ENCODE measurements around the gene E2F2. TPM values are rescaled to one million over a fixed set of nuclear protein-coding genes. Genes with fewer than 3 reads are reported as not detected.
"Not testable (repeated sequence)": the region's sequence is repeated elsewhere in the genome, so short reads cannot be mapped to it uniquely, and the experiment has no call there.

Gene E2F2
- polyA plus RNA-seq, 6 donors from 2014 or later = 0.06 to 1.7 (median 0.46) TPM

DNA sequence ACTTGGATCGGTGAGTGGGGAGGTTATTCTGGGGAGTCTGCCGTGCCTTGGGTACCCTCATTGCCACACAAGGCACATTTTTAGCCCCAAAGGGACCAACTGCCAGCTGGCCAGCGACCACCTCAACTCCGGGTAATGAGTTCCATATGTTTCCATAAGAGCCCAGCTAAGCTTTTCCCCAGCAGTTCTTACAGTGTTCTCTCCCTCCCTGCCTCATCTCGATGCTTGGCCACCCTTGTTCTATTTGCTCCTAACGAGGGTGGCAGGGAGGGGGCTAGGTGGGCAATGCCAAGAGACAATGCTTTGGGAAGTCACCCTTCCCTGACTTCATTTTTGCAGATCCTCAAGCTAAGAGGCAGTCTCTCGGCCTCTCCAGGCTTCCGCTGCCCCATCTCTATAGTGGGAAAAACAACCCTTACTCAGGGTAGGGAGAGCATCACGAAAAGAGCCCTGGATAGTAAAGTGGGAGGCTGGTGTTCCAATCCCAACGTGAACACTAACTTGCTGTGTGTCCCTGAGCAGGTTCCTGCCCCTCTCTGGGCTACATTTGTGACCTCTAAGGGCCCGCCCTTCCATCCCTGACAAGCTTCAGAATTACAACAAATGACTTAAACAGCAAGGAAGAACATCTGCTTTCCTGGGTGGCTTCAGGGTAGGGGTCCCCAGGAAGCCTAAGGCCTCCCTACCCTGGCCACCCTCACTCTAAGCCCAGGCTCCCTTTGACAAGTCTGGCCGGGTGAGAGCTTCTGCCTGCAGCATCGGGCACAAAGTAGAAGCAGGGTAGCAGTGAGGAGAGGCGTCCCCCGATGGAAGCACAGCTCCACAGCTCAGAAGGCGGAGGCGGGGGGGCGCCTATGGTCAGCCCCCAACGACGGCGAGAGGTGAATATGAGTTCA, 22.4 kb upstream of the E2F2 start:
- H3K27me3 Mint-ChIP-seq = no peaks in the 10 kb centered on the region

GRCh38 chr1:23551849-23552248, 20.8 kb upstream of the E2F2 start:
- Mint-ChIP-seq H3K27me3 (no peaks in the 10 kb centered on the region), H3K27ac (no peak overlapping the region), H3K36me3 (no peaks in the 10 kb centered on the region), H3K4me1 (peaks cover 44 to 75% (median 52%) of the 10 kb centered on the region in 3 donors), H3K9me3 (no peaks in the 10 kb centered on the region), H3K4me3 (peak overlapping the region in 2 of 8 donors; percentile 46 to 100)
- ATAC-seq (ENCODE audit: low read depth in 2 of 2) (no peak), DNase-seq (no peak)

More for the DNA sequence above, 22.4 kb upstream of the E2F2 start:
- Mint-ChIP-seq H3K27ac (peak overlapping the region; percentile 81 to 97 (median 96)), H3K36me3 (peaks cover 5 to 8% of the 10 kb centered on the region in 2 donors), H3K4me3 (peak overlapping the region; percentile 87 to 100 (median 94)), H3K4me1 (peaks cover 54 to 85% (median 61%) of the 10 kb centered on the region in 3 donors), H3K9me3 (no peaks in the 10 kb centered on the region)
- ATAC-seq (ENCODE audit: low read depth in 2 of 2) (no peak), DNase-seq (no peak)

DNA sequence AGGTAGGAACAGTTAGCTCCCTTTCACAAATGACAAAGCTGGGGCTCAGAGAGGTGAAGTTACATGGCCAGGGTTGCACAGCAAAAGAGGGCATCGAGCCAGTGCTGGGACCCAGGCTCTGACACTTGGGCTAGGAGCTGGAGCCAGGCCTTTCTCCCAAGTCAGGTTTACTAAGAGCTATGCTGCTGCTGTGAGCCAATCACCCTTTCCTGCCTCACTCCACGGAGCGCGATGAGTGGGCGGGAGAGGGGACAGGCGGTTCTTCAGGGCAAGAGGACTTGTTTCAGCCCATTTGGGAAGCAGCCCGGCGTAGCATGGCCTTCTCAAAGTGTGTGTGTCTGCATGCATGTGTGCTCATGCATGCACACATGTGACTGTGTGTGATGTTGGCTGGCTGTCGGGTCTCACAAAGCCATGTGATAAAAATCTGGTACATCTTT, 17.7 kb upstream of the E2F2 start:
- H3K27ac Mint-ChIP-seq = peak overlapping the region; percentile 63 to 92 (median 85)
- H3K36me3 Mint-ChIP-seq = no peaks in the 10 kb centered on the region
- H3K9me3 Mint-ChIP-seq = no peaks in the 10 kb centered on the region
- peaks cover 28 to 67% (median 34%) of the 10 kb centered on the region in 3 donors for H3K4me1 Mint-ChIP-seq
- no peak for DNase-seq
- H3K4me3 Mint-ChIP-seq = peak overlapping the region in 3 of 8 donors; percentile 1 to 63 (median 12)
- no peaks in the 10 kb centered on the region for H3K27me3 Mint-ChIP-seq
- peak; percentile 91 to 92 for ATAC-seq (ENCODE audit: low read depth in 2 of 2)

DNA sequence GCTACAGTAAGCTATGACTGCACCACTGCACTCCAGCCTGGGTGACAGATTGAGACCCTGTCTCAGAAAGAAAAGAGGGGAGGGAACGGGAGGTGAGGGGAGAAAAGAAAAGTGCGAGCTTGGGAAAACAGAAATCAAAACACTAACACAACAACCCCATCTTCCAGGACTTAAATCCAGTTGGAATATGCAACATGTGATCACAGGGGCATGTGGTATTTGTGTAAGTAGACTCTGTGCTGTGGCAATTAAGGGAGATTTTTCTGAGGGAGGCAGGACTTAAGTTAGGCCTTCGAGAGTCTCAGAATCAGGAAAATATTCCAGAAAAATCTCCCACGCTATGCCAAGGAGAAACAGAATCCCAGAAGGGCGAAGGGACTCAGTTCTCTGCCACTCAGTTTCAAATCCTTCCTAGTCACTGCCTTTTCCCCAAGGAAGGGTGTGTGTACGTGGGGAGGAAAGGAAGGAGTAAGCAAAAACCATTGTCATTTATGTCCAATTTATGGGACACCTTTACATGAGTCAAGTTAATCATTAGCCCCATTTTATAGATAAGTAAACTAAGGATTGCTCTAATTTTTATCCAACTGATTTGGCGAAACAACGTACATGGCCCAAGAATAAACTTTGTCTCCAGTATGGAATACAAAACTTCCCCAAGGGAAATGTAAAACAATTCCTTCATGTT, 16.0 kb upstream of the E2F2 start:
- no peaks in the 10 kb centered on the region for H3K9me3 Mint-ChIP-seq
- peak overlapping the region in 1 of 8 donors; percentile 20 for H3K4me3 Mint-ChIP-seq
- H3K27me3 Mint-ChIP-seq = no peaks in the 10 kb centered on the region
- H3K36me3 Mint-ChIP-seq = no peaks in the 10 kb centered on the region
- peaks cover 20 to 51% (median 23%) of the 10 kb centered on the region in 3 donors for H3K4me1 Mint-ChIP-seq
- DNase-seq = no peak
- ATAC-seq (ENCODE audit: low read depth in 2 of 2) = no peak
- H3K27ac Mint-ChIP-seq = peak overlapping the region in 2 of 6 donors; percentile 39 to 88

- no peak for DNase-seq
- peak overlapping the region in 1 of 8 donors; percentile 10 for H3K4me3 Mint-ChIP-seq
Observed at GRCh38 chr1:23545851-23546250, 14.8 kb upstream of the E2F2 start.

DNA sequence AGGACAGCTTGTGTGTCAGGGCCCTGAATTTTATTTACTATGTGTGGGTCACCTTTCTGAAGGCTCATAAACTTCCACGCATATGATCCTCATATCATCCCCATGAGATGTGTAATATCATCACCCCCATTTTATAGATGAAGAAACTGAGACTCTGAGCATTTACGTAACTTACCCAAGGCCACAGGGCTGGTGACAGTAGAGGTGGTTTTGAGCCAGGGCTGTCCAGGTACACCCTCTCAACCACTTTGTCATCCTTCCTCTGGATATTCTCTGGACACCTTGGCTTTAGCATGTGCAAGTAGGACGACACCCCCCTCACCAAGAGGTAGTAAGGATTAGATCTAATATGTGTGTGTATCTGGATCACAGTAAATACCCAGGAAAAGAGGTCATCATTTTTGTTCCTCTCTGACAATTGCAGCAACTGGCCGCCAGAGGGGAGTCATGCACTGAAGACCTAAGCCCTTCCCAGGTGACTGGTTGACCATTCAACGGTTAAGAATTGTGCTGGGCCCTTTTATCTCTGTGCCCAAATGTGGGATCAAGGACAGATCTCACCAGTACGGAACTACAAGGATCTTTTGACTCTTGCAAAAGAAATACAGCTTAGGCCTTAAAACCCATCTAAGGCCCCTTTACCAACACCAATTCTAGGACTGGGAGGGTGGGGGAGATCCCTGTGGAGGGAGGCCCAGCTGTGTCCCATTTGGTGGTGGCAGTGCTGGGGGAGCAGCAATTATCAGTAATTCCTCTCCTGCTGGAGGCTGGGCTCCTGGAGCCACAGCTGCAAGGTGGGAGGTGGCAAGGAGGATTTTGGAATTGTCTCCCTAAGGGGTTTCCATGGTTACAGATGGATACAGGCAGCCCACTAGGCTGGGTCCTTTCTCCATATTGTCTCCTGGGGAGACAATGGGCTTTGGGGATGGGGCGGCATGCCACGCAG, 13.7 kb upstream of the E2F2 start:
- Mint-ChIP-seq H3K27ac (peak overlapping the region in 2 of 6 donors; percentile 72 to 76), H3K9me3 (no peaks in the 10 kb centered on the region), H3K4me1 (peaks cover 23 to 46% (median 29%) of the 10 kb centered on the region in 3 donors), H3K4me3 (peak overlapping the region in 1 of 8 donors; percentile 20), H3K36me3 (no peaks in the 10 kb centered on the region), H3K27me3 (no peaks in the 10 kb centered on the region)
- ATAC-seq (ENCODE audit: low read depth in 2 of 2) = no peak
- DNase-seq = peak; percentile 62

More at GRCh38 chr1:23545851-23546250, 14.8 kb upstream of the E2F2 start:
- peaks cover 20 to 47% (median 21%) of the 10 kb centered on the region in 3 donors for H3K4me1 Mint-ChIP-seq
- ATAC-seq (ENCODE audit: low read depth in 2 of 2) = no peak
- H3K27ac Mint-ChIP-seq = peak overlapping the region in 3 of 6 donors; percentile 34 to 61 (median 36)
- no peaks in the 10 kb centered on the region for H3K36me3 Mint-ChIP-seq
- H3K27me3 Mint-ChIP-seq = no peaks in the 10 kb centered on the region
- no peaks in the 10 kb centered on the region for H3K9me3 Mint-ChIP-seq

DNA sequence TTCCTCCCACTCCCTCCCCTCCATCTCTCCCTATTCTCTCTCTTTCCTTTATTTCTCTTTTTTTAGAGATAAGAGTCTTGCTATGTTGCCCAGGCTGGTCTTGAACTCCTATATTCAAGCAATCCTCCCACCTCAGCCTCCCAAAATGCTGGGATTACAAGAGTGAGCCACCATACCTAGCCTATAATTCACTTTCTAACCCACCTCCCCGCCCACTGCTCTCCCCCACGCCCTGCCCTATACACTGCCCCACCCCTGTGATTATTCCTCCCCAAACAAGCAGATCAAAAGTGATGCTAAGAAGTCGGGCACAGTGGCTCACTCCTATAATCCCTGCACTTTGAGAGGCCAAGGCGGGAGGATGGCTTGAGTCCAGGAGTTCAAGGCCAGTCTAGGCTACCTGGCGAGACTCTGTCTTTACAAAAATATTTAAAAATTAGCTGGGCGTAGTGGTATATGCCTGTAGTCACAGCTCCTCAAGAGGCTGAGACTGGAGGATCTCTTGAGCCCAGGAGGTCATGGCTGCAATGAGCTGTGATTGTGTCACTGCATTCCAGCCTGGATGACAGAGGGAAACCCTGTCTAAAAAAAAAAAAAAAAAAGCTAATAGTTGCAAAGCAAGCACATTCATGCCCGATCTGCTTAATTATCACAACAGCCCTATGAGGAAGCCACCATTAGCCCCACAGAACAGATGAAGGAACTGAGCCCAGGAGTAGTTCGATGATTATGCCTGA, 12.8 kb upstream of the E2F2 start:
- Mint-ChIP-seq H3K4me3 (no peak overlapping the region), H3K27me3 (no peaks in the 10 kb centered on the region), H3K9me3 (no peaks in the 10 kb centered on the region), H3K4me1 (peaks cover 21 to 43% (median 26%) of the 10 kb centered on the region in 3 donors), H3K36me3 (no peaks in the 10 kb centered on the region), H3K27ac (peak overlapping the region in 2 of 6 donors; percentile 27 to 66)
- ATAC-seq (ENCODE audit: low read depth in 2 of 2) (no peak), DNase-seq (no peak)

GRCh38 chr1:23542940-23543339, 11.9 kb upstream of the E2F2 start:
- not testable (repeated sequence) for DNase-seq; H3K27me3 Mint-ChIP-seq; H3K9me3 Mint-ChIP-seq; H3K27ac Mint-ChIP-seq; H3K36me3 Mint-ChIP-seq; ATAC-seq (ENCODE audit: low read depth in 2 of 2)
- peak overlapping the region in 1 of 8 donors; percentile 21 for H3K4me3 Mint-ChIP-seq
- peaks cover 17 to 36% (median 20%) of the 10 kb centered on the region in 3 donors for H3K4me1 Mint-ChIP-seq

DNA sequence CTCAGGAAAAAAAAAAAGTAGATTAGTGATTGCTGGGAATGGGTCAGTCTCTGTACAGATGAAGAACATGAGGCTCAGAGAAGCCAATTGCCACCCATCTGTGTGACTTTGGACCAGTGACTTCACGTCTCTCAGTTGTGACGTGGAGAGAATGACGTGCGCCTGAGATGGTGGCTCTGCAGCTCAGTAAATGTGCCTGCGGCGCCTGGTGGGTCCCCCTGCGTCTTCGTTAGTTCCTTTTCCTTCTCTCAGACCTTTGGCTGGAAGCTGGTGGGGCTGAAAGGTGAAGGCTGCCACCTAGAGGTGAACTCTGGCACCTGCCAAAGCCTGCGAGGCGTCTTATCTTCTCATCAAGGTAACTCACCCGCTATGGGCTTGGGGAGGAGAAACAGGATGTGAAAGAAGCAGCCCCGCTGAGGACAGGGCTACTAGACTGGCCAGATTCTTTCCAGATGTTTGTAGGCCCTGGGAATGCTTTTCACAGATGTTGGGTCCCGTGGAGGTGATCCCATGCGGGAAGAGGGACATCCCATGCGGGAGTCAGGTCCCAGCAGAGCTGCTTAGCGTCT, 8.7 kb upstream of the E2F2 start:
- peak; percentile 92 for ATAC-seq (ENCODE audit: low read depth in 2 of 2)
- Mint-ChIP-seq H3K36me3 (no peaks in the 10 kb centered on the region), H3K27me3 (no peaks in the 10 kb centered on the region), H3K4me3 (peak overlapping the region; percentile 5 to 75 (median 52)), H3K4me1 (peaks cover 23 to 37% (median 25%) of the 10 kb centered on the region in 3 donors), H3K27ac (peak overlapping the region; percentile 63 to 96 (median 92)), H3K9me3 (no peaks in the 10 kb centered on the region)
- DNase-seq = peak; percentile 94

GRCh38 chr1:23537296-23537973, 6.4 kb upstream of the E2F2 start:
- Mint-ChIP-seq H3K9me3 (no peaks in the 10 kb centered on the region), H3K27ac (peak overlapping the region in 1 of 6 donors; percentile 69), H3K36me3 (no peaks in the 10 kb centered on the region), H3K27me3 (no peaks in the 10 kb centered on the region), H3K4me1 (peaks cover 28 to 44% (median 30%) of the 10 kb centered on the region in 3 donors), H3K4me3 (no peak overlapping the region)
- DNase-seq = no peak
- ATAC-seq (ENCODE audit: low read depth in 2 of 2) = no peak

GRCh38 chr1:23533246-23534023, 2.4 kb upstream of the E2F2 start:
- H3K4me3 Mint-ChIP-seq = peak overlapping the region in 4 of 8 donors; percentile 6 to 75 (median 52)
- no peaks in the 10 kb centered on the region for H3K9me3 Mint-ChIP-seq
- peak overlapping the region in 1 of 6 donors; percentile 58 for H3K27ac Mint-ChIP-seq
- H3K36me3 Mint-ChIP-seq = no peaks in the 10 kb centered on the region
- H3K27me3 Mint-ChIP-seq = no peaks in the 10 kb centered on the region
- ATAC-seq (ENCODE audit: low read depth in 2 of 2) = peak in 1 of 2 donors; percentile 15
- H3K4me1 Mint-ChIP-seq = peaks cover 39 to 56% (median 45%) of the 10 kb centered on the region in 3 donors
- DNase-seq = no peak
